SK-MEL-5 (cell line): ENCODE results near the gene MPEG1. TPM values are rescaled to one million over a fixed set of nuclear protein-coding genes. Genes with fewer than 3 reads are reported as not detected.
A peak's percentile ranks its signal among the peaks of the same experiment; 100 is the strongest.

Source experiments
- DNase-seq: peaks from one replicate; pipeline ENCODE4 v3.0.0-alpha.2; 2016; ENCODE audit warnings: low read depth, low spot score
- in situ Hi-C: cut with HindIII; loops from 2 replicates; pipeline ENCODE4 v1.10.0; 2016; ENCODE audit warnings: low sequenced_read_pairs, high pct_unique_total_duplicates, low pct_unique_long_range_greater_than_20kb
- small RNA-seq, 2 experiments: library from RNA; depleted of rRNA; stranded (forward); fragments of <200 nt; gene quantifications; one replicate each; pipeline ENCODE3, GENCODE V24; 2014
- total RNA-seq: library from RNA; depleted of rRNA; stranded (reverse); fragments of >200 nt; shearing (Covaris generic); gene quantifications from 2 replicates; pipeline ENCODE4 v1.2.3, GENCODE V29; 2014; rRNA removed

MPEG1 gene
- total RNA-seq, 1 experiment from 2014 or later, result not detected

- in situ Hi-C loops, result no loop called here
- no peak for DNase-seq
These were observed 32.5 kb downstream of the MPEG1 start for GRCh38 chr11:59180168-59180776.

GRCh38 chr11:59179121-59179520 is 33.6 kb downstream of the MPEG1 start:
- in situ Hi-C loops, result no loop called here
- no peak for DNase-seq

- in situ Hi-C loops, result no loop called here
- no peak for DNase-seq
These were observed 34.3 kb downstream of the MPEG1 start for GRCh38 chr11:59178402-59178801.

- in situ Hi-C loops, result no loop called here
- no peak for DNase-seq
These were observed 36.4 kb downstream of the MPEG1 start for GRCh38 chr11:59176330-59176729.

- DNase-seq, result no peak
- in situ Hi-C loops, result no loop called here
These were observed 37.6 kb downstream of the MPEG1 start for GRCh38 chr11:59175091-59175501.

GRCh38 chr11:59174664-59175033 is 38.1 kb downstream of the MPEG1 start:
- in situ Hi-C loops, result no loop called here
- no peak for DNase-seq

- DNase-seq, result no peak
- in situ Hi-C loops, result no loop called here
These were observed 38.6 kb downstream of the MPEG1 start for GRCh38 chr11:59173964-59174663.

- in situ Hi-C loops, result no loop called here
- DNase-seq, result no peak
These were observed 39.4 kb downstream of the MPEG1 start for GRCh38 chr11:59173080-59173963.

GRCh38 chr11:59172345-59173079 is 40.2 kb downstream of the MPEG1 start:
- DNase-seq, result no peak
- in situ Hi-C loops, result no loop called here

- in situ Hi-C loops, result no loop called here
These were observed 41.0 kb downstream of the MPEG1 start, which contains the start of gene DTX4 for GRCh38 chr11:59171508-59172322. Gene DTX4 (plus strand): TSS chr11:59172132. CDS start chr11:59172596, 464 bp downstream.

GRCh38 chr11:59164028-59164427 is 48.7 kb downstream of the MPEG1 start:
- DNase-seq, result no peak
- in situ Hi-C loops, result no loop called here

More at GRCh38 chr11:59171508-59172322, 41.0 kb downstream of the MPEG1 start, which contains the start of gene DTX4:
- DNase-seq, result peak; percentile 83

Small RNAs within 50 kb of the gene (small RNA-seq; reads per million reads assigned to genes)
- 0 reads per million in 2 experiments for gene RN7SL42P

Other genes starting within 250 kb of the MPEG1 start
- gene GLYATL1B, start 126.6 kb downstream of the MPEG1 start, total RNA-seq, result not detected in 2 replicates
- gene FAM111B, start 105.7 kb downstream of the MPEG1 start, total RNA-seq, result 6.8 and 7.2 TPM in 2 replicates
- 30.6 and 31.1 TPM in 2 replicates for gene FAM111A, start 70.1 kb downstream of the MPEG1 start, total RNA-seq
- 0.67 and 0.95 TPM in 2 replicates for gene DTX4, start 40.8 kb downstream of the MPEG1 start, total RNA-seq
- gene OR5AN1, start 146.0 kb upstream of the MPEG1 start, total RNA-seq, result not detected in 2 replicates
- gene OR5A2, start 213.5 kb upstream of the MPEG1 start, total RNA-seq, result not detected in 2 replicates
- gene OR5A1, start 223.5 kb upstream of the MPEG1 start, total RNA-seq, result not detected in 2 replicates
- gene OR4D6, start 244.0 kb upstream of the MPEG1 start, total RNA-seq, result not detected in 2 replicates